ENCODE data around the gene LRP5.

LRP5 gene

GRCh38 chr11:68312117-68312779 lies at the start of gene LRP5:
Gene LRP5, plus strand, starts transcription at chr11:68312591. Its CDS starts 124 bp downstream, at chr11:68312715.
- peak; percentile 42 for DNase-seq

- DNase-seq = no peak
Measured at GRCh38 chr11:68263444-68264035, 48.9 kb upstream of the LRP5 start.

GRCh38 chr11:68264244-68264643 lies 48.1 kb upstream of the LRP5 start:
- no peak for DNase-seq

- no peak for DNase-seq
Measured at GRCh38 chr11:68264741-68265540, 47.5 kb upstream of the LRP5 start.

GRCh38 chr11:68266121-68266891 lies 46.1 kb upstream of the LRP5 start:
- peak; percentile 56 for DNase-seq

GRCh38 chr11:68266936-68267880 lies 45.2 kb upstream of the LRP5 start:
- peak; percentile 54 for DNase-seq

GRCh38 chr11:68267881-68268240 lies 44.5 kb upstream of the LRP5 start:
- no peak for DNase-seq

GRCh38 chr11:68269414-68270081 lies 42.8 kb upstream of the LRP5 start:
- DNase-seq = peak; percentile 66

- no peak for DNase-seq
Measured at GRCh38 chr11:68270196-68271022, 42.0 kb upstream of the LRP5 start.

GRCh38 chr11:68271023-68271780 lies 41.2 kb upstream of the LRP5 start:
- peak; percentile 76 for DNase-seq

GRCh38 chr11:68271781-68272608 lies 40.4 kb upstream of the LRP5 start, which contains the start of gene C11orf24:
Gene C11orf24, minus strand, starts transcription at chr11:68271973. Its CDS starts 8,206 bp downstream, at chr11:68263767.
- DNase-seq = peak; percentile 99

GRCh38 chr11:68273026-68273738 lies 39.2 kb upstream of the LRP5 start:
- DNase-seq = no peak

- no peak for DNase-seq
Measured at GRCh38 chr11:68274306-68274705, 38.1 kb upstream of the LRP5 start.

- DNase-seq = no peak
Measured at GRCh38 chr11:68275721-68276507, 36.5 kb upstream of the LRP5 start.

GRCh38 chr11:68276861-68277260 lies 35.5 kb upstream of the LRP5 start:
- no peak for DNase-seq

- DNase-seq = no peak
Measured at GRCh38 chr11:68279676-68280075, 32.7 kb upstream of the LRP5 start.

Measured in suppressor macrophage treated with lipopolysaccharide for 4 hours (primary cell).